Ovary (tissue), 9 donors: ENCODE results near the gene ADAMTS3. TPM values are rescaled to one million over a fixed set of nuclear protein-coding genes. Genes with fewer than 3 reads are reported as not detected.

Source experiments
- DNase-seq, 5 donors: peaks; one replicate each; pipeline ENCODE4 v3.0.0-alpha.2; 2019 to 2020
- H3K27ac ChIP-seq, 2 donors: fragments of 200-600 bp; one replicate each; pipeline versions ENCODE4 v1.5.1 to v1.8.0; 2019 to 2022
- H3K27me3 ChIP-seq: fragments of 200-600 bp; one replicate; pipeline ENCODE4 v1.8.0; 2022
- H3K36me3 ChIP-seq: fragments of 200-600 bp; sonication (generic); one replicate; pipeline ENCODE4 v1.5.1; 2019
- H3K4me1 ChIP-seq: one replicate; pipeline ENCODE4 v1.8.1; 2013; ENCODE audit warnings: mild to moderate bottlenecking, moderate library complexity; ENCODE audit not compliant: insufficient read depth
- H3K4me3 ChIP-seq: fragments of 200-600 bp; sonication (generic); one replicate; pipeline ENCODE4 v1.5.1; 2017
- H3K9me3 ChIP-seq, 2 donors: fragments of 200-600 bp in 1 of 2; sonication (generic) in 1 of 2; one replicate each; pipeline versions ENCODE4 v1.5.1 to v1.8.1; 2013 to 2019; ENCODE audit warnings: mild to moderate bottlenecking in 1 of 2, moderate library complexity in 1 of 2
- EP300 ChIP-seq: sonication (generic); formaldehyde crosslinking; IDR thresholded peaks from one replicate; pipeline ENCODE4 v1.6.1; 2017; ENCODE audit warnings: antibody characterized with exemption
- POLR2A ChIP-seq: fragments of 450-650 bp; IDR thresholded peaks from one replicate; pipeline ENCODE4 v1.6.1; 2017; ENCODE audit warnings: antibody characterized with exemption, mild to moderate bottlenecking, moderate library complexity
- WGBS, 3 donors: extraction: QIAGEN DNeasy Blood & Tissue Kit in 1 of 3; methylation state at CpG; one replicate each; pipeline versions ENCODE4 v1.1.5 to v1.1.7; 2013 to 2017; 5-methylcytosine and 5-hydroxymethylcytosine counted together
- intact Hi-C, 4 donors: fragments of 100-400 bp; cut with DNase I; formaldehyde crosslinking; loops; one replicate each; pipeline versions ENCODE4 v1.11.0 to v1.15.1; 2022 to 2023
- polyA plus RNA-seq, 2 donors: library from polyadenylated mRNA; stranded (reverse); fragments of 200-250 nt in 1 of 2; fragments of 350-450 nt in 1 of 2; fragmentation: Illumina TruSeq in 1 of 2; extraction: RNeasy Lipid Tissue Mini Kit (QIAGEN cat#74804) in 1 of 2; gene quantifications; one replicate each; pipeline ENCODE4 v1.2.3, GENCODE V29; 2013 to 2014
- total RNA-seq, 7 donors: library from RNA; depleted of rRNA in 2 of 7; stranded (reverse); fragments of >200 nt in 2 of 7; fragmentation: NEBNext Ultra II Directional in 3 of 7; extraction: Animal tissue kit (Norgen Biotek cat#: 25700) in 3 of 7; gene quantifications; one replicate each; pipeline versions ENCODE4 v1.1.0 to v1.2.4, GENCODE V29; 2016 to 2023
- TF ChIP-seq, protein P1 (sequence below), 3 donors: fragments of 450-650 bp in 2 of 3; fragments of 200-600 bp in 1 of 3; IDR thresholded peaks; one replicate each; pipeline versions ENCODE4 v1.5.1 to v1.8.0; 2016 to 2022; ENCODE audit warnings: antibody characterized with exemption in 3 of 3, mild to moderate bottlenecking in 1 of 3
- donor health status: DM: no; HTN: no; CAD: no; lungs with moderate emphysema.
- donor health status: DM: no; HTN: no; CAD: no.
- donor health status: Bipolar disorder and iron deficiency.
- donor health status: DM: yes; HTN: yes; CAD: no.
- donor health status: DM: no; HTN: no; CAD: no.
- donor health status: DM: yes; HTN: yes; CAD: no.

Gene ADAMTS3
- total and polyA plus RNA-seq, 9 donors: 1.2 to 6.6 (median 4.6) TPM

DNA sequence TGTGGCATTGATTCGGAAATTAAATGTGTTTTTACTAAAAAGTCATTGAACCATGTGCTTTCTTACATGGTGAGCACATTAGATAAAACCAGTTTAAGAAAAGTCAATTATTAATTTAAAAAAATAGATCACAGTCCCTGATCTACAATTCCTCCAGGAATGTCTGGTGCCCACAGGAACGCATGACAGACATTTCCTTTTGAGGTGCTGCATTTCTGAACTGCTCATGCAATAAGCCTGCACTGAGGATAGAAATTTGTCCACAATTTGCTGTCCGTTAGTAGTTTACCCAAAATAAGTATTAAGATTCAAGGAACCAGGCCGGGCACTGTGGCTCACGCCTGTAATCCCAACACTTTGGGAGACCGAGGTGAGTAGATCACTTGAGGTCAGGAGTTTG lies 8.2 kb upstream of the ADAMTS3 start:
- DNase-seq: no peak
- TF ChIP-seq EP300: no peak
- TF ChIP-seq, protein P1, sequence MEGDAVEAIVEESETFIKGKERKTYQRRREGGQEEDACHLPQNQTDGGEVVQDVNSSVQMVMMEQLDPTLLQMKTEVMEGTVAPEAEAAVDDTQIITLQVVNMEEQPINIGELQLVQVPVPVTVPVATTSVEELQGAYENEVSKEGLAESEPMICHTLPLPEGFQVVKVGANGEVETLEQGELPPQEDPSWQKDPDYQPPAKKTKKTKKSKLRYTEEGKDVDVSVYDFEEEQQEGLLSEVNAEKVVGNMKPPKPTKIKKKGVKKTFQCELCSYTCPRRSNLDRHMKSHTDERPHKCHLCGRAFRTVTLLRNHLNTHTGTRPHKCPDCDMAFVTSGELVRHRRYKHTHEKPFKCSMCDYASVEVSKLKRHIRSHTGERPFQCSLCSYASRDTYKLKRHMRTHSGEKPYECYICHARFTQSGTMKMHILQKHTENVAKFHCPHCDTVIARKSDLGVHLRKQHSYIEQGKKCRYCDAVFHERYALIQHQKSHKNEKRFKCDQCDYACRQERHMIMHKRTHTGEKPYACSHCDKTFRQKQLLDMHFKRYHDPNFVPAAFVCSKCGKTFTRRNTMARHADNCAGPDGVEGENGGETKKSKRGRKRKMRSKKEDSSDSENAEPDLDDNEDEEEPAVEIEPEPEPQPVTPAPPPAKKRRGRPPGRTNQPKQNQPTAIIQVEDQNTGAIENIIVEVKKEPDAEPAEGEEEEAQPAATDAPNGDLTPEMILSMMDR (IDR thresholded peaks at IDR 0.05): no peak
- TF ChIP-seq POLR2A: no peak
- H3K9me3 ChIP-seq: no peaks in the 10 kb centered on the region
- H3K36me3 ChIP-seq: no peaks in the 10 kb centered on the region
- 93 to 96% (median 94%) methylated on average over 6 of the region's 6 CpGs for WGBS, 3 donors
- H3K27ac ChIP-seq: no peak overlapping the region
- intact Hi-C loops: no loop called here
- H3K4me3 ChIP-seq: no peak overlapping the region
- H3K4me1 ChIP-seq: no peaks in the 10 kb centered on the region
- H3K27me3 ChIP-seq: no peaks in the 10 kb centered on the region

DNA sequence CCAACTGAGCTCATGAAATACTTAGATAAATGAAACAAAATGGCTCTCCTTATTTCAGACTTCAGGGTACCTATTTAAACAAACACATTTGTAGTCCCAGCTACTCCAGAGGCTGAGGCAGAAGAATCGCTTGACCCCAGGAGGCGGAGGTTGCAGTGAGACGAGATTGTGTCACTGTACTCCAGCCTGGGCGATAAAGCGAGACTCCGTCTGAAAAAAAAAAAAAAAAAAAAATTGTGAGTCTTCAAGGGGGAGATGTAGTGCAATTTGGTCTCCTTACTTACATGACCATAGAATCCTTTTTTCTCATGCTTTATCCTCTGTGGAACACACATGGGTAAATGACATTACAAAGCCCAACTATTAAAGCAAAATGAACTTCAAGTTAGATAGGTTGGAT lies 2.3 kb upstream of the ADAMTS3 start:
- no peaks in the 10 kb centered on the region for H3K36me3 ChIP-seq
- H3K9me3 ChIP-seq: no peaks in the 10 kb centered on the region
- no peaks in the 10 kb centered on the region for H3K4me1 ChIP-seq
- no peak for DNase-seq
- no peak overlapping the region for H3K27ac ChIP-seq
- H3K27me3 ChIP-seq: no peaks in the 10 kb centered on the region
- TF ChIP-seq POLR2A: no peak
- no peak for TF ChIP-seq EP300
- TF ChIP-seq, protein P1 (IDR thresholded peaks at IDR 0.05): no peak
- intact Hi-C loops: no loop called here
- 77 to 87% (median 78%) methylated on average over 6 of the region's 6 CpGs for WGBS, 3 donors
- no peak overlapping the region for H3K4me3 ChIP-seq

DNA sequence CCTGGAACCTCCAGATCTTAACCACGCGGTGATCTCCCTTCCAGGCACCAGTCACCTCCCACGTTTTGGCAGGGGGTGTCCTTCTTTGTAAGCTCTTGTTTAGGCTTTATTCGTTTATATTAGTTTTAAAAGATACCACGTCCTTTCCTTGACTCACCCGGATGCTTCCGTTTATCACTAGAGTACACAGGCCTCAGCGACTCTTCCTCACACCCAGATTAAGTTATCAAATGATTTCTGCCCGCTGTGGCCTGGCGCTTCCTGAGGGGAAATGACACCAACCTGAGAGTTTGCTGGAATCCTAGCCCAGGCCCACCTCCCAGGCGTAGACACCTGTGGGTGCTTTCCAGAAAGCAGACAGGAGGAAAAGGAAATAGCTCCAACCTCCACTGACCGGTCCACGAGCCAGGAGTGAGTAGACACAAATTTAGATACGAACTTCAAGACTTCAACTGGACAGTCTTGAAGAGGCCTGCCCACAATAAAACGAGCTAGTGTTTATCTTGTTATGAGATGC lies 756 bp upstream of the ADAMTS3 start:
- Histone ChIP-seq H3K36me3 (no peaks in the 10 kb centered on the region), H3K27ac (peak overlapping the region; percentile 84), H3K9me3 (no peaks in the 10 kb centered on the region), H3K4me3 (peak overlapping the region; percentile 59), H3K27me3 (no peaks in the 10 kb centered on the region), H3K4me1 (no peaks in the 10 kb centered on the region)
- 19 to 32% (median 27%) methylated on average over 15 of the region's 15 CpGs for WGBS, 3 donors
- peak in 2 of 5 donors; percentile 47 to 61 for DNase-seq
- TF ChIP-seq EP300 (no peak), POLR2A (no peak)
- TF ChIP-seq, protein P1 (IDR thresholded peaks at IDR 0.05): no peak
- intact Hi-C loops: no loop called here

DNA sequence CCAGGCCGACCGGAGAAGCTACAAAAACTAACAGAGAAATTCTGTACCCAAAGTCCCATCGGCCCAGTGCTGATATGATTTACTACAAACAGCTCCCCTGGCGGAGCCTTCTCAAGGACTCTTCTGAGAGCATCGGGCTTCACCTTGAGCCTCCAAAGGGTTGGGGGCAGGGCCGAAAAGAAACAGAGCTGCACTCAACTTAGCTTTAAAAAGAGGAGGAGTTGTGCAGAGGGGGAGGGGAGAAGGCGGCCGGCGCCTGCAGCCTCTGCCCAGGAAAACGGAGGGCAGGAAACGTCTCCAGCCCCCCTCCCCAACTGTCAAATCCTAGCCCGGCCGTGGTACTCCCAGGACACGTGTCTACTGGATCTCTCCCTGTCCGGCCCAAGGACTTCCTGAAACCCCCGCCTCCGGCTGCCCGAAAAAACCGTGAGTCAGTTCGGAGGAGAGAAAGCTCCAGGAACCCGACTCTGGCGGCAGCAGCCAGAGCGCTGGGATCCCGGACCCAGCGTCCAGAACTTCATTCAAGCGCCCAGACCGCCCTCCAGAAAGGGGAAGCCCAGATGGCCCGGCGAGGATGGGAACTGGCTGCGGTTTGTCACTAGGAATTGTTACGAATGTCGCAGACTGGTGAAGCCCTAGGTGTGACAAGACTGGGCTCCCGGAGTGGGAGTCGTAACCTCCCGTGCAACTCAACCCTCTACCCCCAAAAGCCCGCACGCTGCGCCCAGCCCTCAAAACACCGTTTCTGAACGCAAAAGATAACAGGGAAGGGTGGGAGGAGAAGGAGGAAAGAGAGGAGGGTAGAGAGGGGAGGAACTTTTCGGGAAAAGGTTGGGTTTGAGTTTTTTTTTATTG lies 973 bp downstream of the ADAMTS3 start:
- H3K27ac ChIP-seq: peak overlapping the region; percentile 40 to 84
- peak; percentile 57 for TF ChIP-seq POLR2A
- TF ChIP-seq EP300: no peak
- TF ChIP-seq, protein P1 (IDR thresholded peaks at IDR 0.05): peak in 2 of 3 donors; percentile 23 to 59
- 0 to 1% (median 1%) methylated on average over 40 to 41 of the region's 41 CpGs for WGBS, 3 donors
- H3K4me3 ChIP-seq: peak overlapping the region; percentile 59
- no peaks in the 10 kb centered on the region for H3K9me3 ChIP-seq
- intact Hi-C loops: no loop called here
- DNase-seq: peak; percentile 83 to 86 (median 84)
- no peaks in the 10 kb centered on the region for H3K27me3 ChIP-seq
- no peaks in the 10 kb centered on the region for H3K36me3 ChIP-seq
- no peaks in the 10 kb centered on the region for H3K4me1 ChIP-seq
